Measurements from ENCODE around the gene IBA57.

The IBA57 gene

GRCh38 chr1:228197555-228198147 lies 32.0 kb downstream of the IBA57 start:
- DNase-seq = no peak

- no peak for DNase-seq
These were observed 33.5 kb downstream of the IBA57 start for GRCh38 chr1:228198977-228199590.

- DNase-seq = no peak
These were observed 39.4 kb downstream of the IBA57 start for GRCh38 chr1:228204958-228205357.

- no peak for DNase-seq
These were observed 40.2 kb downstream of the IBA57 start for GRCh38 chr1:228205526-228206436.

- no peak for DNase-seq
These were observed 41.2 kb downstream of the IBA57 start for GRCh38 chr1:228206582-228207351.

- DNase-seq = no peak
These were observed 41.8 kb downstream of the IBA57 start for GRCh38 chr1:228207381-228207810.

GRCh38 chr1:228207851-228208821 lies 42.5 kb downstream of the IBA57 start, which contains the start of gene OBSCN:
Gene OBSCN (plus strand): TSS chr1:228208044. CDS start chr1:228211784, 3,740 bp downstream.
- DNase-seq = no peak

- DNase-seq = no peak
These were observed 43.4 kb downstream of the IBA57 start for GRCh38 chr1:228208831-228209551.

- no peak for DNase-seq
These were observed 44.1 kb downstream of the IBA57 start for GRCh38 chr1:228209657-228210056.

- no peak for DNase-seq
These were observed 44.6 kb downstream of the IBA57 start for GRCh38 chr1:228210076-228210651.

- no peak for DNase-seq
These were observed 45.3 kb downstream of the IBA57 start for GRCh38 chr1:228210712-228211530.

GRCh38 chr1:228211531-228212414 lies 46.2 kb downstream of the IBA57 start:
- DNase-seq = no peak

GRCh38 chr1:228212415-228212965 lies 46.9 kb downstream of the IBA57 start:
- no peak for DNase-seq

- peak; percentile 81 to 87 for DNase-seq
These were observed 47.6 kb downstream of the IBA57 start for GRCh38 chr1:228212966-228213844.

- DNase-seq = no peak
These were observed 48.6 kb downstream of the IBA57 start for GRCh38 chr1:228213917-228214808.
